PC-9 (cell line): Measurements from ENCODE around the gene COA6.

Source experiments
- CTCF ChIP-seq: fragments of 200-600 bp; sonication (generic); conservative IDR thresholded peaks from 2 replicates; pipeline ENCODE4 v1.6.1; 2017; ENCODE audit warnings: mixed run types, antibody characterized with exemption, mild to moderate bottlenecking, moderate library complexity
- EZH2 ChIP-seq: fragments of 200-600 bp; sonication (generic); IDR thresholded peaks from 2 replicates; pipeline ENCODE4 v1.8.0; 2017; ENCODE audit warnings: antibody characterized with exemption, low read depth

GRCh38 chr1:234357831-234358230 is 15.4 kb upstream of the COA6 start:
- no peak for TF ChIP-seq CTCF
- no peak for TF ChIP-seq EZH2
